ENCODE data around the gene PKNOX2. TPM values are rescaled to one million over a fixed set of nuclear protein-coding genes. Genes with fewer than 3 reads are reported as not detected.

The PKNOX2 gene
- total and polyA plus RNA-seq, 10 of the 15 experiments (the other 5 are each of a cell fraction or from before 2014, with no cell fraction given) = not detected

- Histone ChIP-seq H3K4me1 (ENCODE audit: control insufficient read depth, insufficient read depth, low read length) (no peaks in the 10 kb centered on the region), H3K79me2 (ENCODE audit: control insufficient read depth, insufficient read depth, low read length) (no peaks in the 10 kb centered on the region), H3K27ac (ENCODE audit: control insufficient read depth, insufficient read depth) (no peak overlapping the region), H3K9me3 (replicated peaks; ENCODE audit: control insufficient read depth, insufficient read depth, low read length) (peaks cover 2% of the 10 kb centered on the region; the same call in 1 of the 3 replicates), H3K4me3 (no peak overlapping the region), H2AFZ (ENCODE audit: control insufficient read depth, low read depth, low read length) (no peak overlapping the region), H3K9ac (ENCODE audit: control insufficient read depth, insufficient read depth, low read length) (no peak overlapping the region), H3K27me3 (replicated peaks in 1 of 2; ENCODE audit: control insufficient read depth in 2 of 2, insufficient read depth in 2 of 2, low read length in 1 of 2) (peaks cover 0 to 4% of the 10 kb centered on the region in 2 experiments; a peak in 2 of 4 replicates), H3K4me2 (ENCODE audit: control insufficient read depth, insufficient read depth) (no peak overlapping the region), H3K36me3 (ENCODE audit: control insufficient read depth in 2 of 2, insufficient read depth in 2 of 2, low read length in 1 of 2) (no peaks in the 10 kb centered on the region), H4K20me1 (ENCODE audit: control insufficient read depth, insufficient read depth) (no peaks in the 10 kb centered on the region)
- BruUV-seq (replicated peaks) = no TSS peak
- TF ChIP-seq NR2C2 (IDR thresholded peaks at IDR 0.05; ENCODE audit: borderline replicate concordance, control insufficient read depth, insufficient read length, low read depth) = no peak
- FAIRE-seq = no peak
- POLR2A ChIA-PET = interaction anchor here (0.6 kb wide), 1 partner anchor 296 kb away, joined by 5 read pairs; no protein-coding TSS in a partner anchor
- intact Hi-C loops (cut with micrococcal nuclease; ENCODE audit: unreplicated experiment) (no loop called here), in situ Hi-C loops (cut with MboI) (no loop called here)
- SMC1A ChIA-PET (ENCODE audit: uncharacterized antibody, unreplicated experiment) = no interaction called here
- RAD21 ChIA-PET (ENCODE audit: unreplicated experiment) = interaction anchor here (1.3 kb wide), 2 partner anchors 13 to 72 kb away, joined by 3 read pairs; no protein-coding TSS in a partner anchor
- 21% methylated on average over 2 of the region's 2 CpGs for WGBS (ENCODE audit: insufficient coverage, insufficient replicate concordance, low lambda C conversion rate, missing lambda C conversion rate)
- ATAC-seq = no peak
- CTCF ChIA-PET = no interaction called here
- DNase-seq (ENCODE audit: low read depth, low spot score) = no peak
Observed at GRCh38 chr11:125153837-125154236, 10.7 kb upstream of the PKNOX2 start.

GRCh38 chr11:125154378-125155099 lies 10.0 kb upstream of the PKNOX2 start:
- no peak for ATAC-seq
- BruUV-seq (replicated peaks) = no TSS peak

More at GRCh38 chr11:125154378-125155099, 10.0 kb upstream of the PKNOX2 start:
- DNase-seq (ENCODE audit: low read depth, low spot score) (no peak), FAIRE-seq (no peak)
- in situ Hi-C loops (cut with MboI) = no loop called here
- H3K9me3 ChIP-seq (replicated peaks; ENCODE audit: control insufficient read depth, insufficient read depth, low read length) = peaks cover 2% of the 10 kb centered on the region; the same call in 1 of the 3 replicates
- whole genome bisulfite sequencing (ENCODE audit: insufficient coverage, insufficient replicate concordance, low lambda C conversion rate, missing lambda C conversion rate) = 32% methylated on average over 7 of the region's 7 CpGs
- RAD21 ChIA-PET (ENCODE audit: unreplicated experiment) = interaction anchor here (1.3 kb wide), 1 partner anchor 73 kb away, joined by 3 read pairs; no protein-coding TSS in a partner anchor
- CTCF ChIA-PET = interaction anchor here (1.0 kb wide), 1 partner anchor 277 kb away, joined by 3 read pairs; no protein-coding TSS in a partner anchor
- intact Hi-C loops (cut with micrococcal nuclease; ENCODE audit: unreplicated experiment) = no loop called here
- H3K4me3 ChIP-seq = no peak overlapping the region
- SMC1A ChIA-PET (ENCODE audit: uncharacterized antibody, unreplicated experiment) = no interaction called here
- POLR2A ChIA-PET = interaction anchor here (0.6 kb wide), 1 partner anchor 295 kb away, joined by 5 read pairs; no protein-coding TSS in a partner anchor
- H3K9ac ChIP-seq (ENCODE audit: control insufficient read depth, insufficient read depth, low read length) = no peak overlapping the region
- H3K36me3 ChIP-seq (ENCODE audit: control insufficient read depth in 2 of 2, insufficient read depth in 2 of 2, low read length in 1 of 2) = no peaks in the 10 kb centered on the region
- no peaks in the 10 kb centered on the region for H3K79me2 ChIP-seq (ENCODE audit: control insufficient read depth, insufficient read depth, low read length)
- no peak overlapping the region for H3K27ac ChIP-seq (ENCODE audit: control insufficient read depth, insufficient read depth)
- TF ChIP-seq RAD21 (IDR thresholded peaks at IDR 0.05; ENCODE audit: insufficient read depth, low read depth, low read length) (no peak), SIN3A (IDR thresholded peaks at IDR 0.05; ENCODE audit: low read depth, low read length) (no peak), WRNIP1 (IDR thresholded peaks at IDR 0.05; ENCODE audit: borderline replicate concordance, low read depth, low read length) (no peak)
- TF ChIP-seq, protein P1, sequence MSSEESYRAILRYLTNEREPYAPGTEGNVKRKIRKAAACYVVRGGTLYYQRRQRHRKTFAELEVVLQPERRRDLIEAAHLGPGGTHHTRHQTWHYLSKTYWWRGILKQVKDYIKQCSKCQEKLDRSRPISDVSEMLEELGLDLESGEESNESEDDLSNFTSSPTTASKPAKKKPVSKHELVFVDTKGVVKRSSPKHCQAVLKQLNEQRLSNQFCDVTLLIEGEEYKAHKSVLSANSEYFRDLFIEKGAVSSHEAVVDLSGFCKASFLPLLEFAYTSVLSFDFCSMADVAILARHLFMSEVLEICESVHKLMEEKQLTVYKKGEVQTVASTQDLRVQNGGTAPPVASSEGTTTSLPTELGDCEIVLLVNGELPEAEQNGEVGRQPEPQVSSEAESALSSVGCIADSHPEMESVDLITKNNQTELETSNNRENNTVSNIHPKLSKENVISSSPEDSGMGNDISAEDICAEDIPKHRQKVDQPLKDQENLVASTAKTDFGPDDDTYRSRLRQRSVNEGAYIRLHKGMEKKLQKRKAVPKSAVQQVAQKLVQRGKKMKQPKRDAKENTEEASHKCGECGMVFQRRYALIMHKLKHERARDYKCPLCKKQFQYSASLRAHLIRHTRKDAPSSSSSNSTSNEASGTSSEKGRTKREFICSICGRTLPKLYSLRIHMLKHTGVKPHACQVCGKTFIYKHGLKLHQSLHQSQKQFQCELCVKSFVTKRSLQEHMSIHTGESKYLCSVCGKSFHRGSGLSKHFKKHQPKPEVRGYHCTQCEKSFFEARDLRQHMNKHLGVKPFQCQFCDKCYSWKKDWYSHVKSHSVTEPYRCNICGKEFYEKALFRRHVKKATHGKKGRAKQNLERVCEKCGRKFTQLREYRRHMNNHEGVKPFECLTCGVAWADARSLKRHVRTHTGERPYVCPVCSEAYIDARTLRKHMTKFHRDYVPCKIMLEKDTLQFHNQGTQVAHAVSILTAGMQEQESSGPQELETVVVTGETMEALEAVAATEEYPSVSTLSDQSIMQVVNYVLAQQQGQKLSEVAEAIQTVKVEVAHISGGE (CRISPR knock-in tag; IDR thresholded peaks at IDR 0.05) = no peak
- TF ChIP-seq, protein P2, sequence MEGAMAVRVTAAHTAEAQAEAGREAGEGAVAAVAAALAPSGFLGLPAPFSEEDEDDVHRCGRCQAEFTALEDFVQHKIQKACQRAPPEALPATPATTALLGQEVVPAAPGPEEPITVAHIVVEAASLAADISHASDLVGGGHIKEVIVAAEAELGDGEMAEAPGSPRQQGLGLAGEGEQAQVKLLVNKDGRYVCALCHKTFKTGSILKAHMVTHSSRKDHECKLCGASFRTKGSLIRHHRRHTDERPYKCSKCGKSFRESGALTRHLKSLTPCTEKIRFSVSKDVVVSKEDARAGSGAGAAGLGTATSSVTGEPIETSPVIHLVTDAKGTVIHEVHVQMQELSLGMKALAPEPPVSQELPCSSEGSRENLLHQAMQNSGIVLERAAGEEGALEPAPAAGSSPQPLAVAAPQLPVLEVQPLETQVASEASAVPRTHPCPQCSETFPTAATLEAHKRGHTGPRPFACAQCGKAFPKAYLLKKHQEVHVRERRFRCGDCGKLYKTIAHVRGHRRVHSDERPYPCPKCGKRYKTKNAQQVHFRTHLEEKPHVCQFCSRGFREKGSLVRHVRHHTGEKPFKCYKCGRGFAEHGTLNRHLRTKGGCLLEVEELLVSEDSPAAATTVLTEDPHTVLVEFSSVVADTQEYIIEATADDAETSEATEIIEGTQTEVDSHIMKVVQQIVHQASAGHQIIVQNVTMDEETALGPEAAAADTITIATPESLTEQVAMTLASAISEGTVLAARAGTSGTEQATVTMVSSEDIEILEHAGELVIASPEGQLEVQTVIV (IDR thresholded peaks at IDR 0.05; ENCODE audit: borderline replicate concordance, partially characterized antibody) = no peak
- H3K4me2 ChIP-seq (ENCODE audit: control insufficient read depth, insufficient read depth) = no peak overlapping the region
- H3K27me3 ChIP-seq (replicated peaks in 1 of 2; ENCODE audit: control insufficient read depth in 2 of 2, insufficient read depth in 2 of 2, low read length in 1 of 2) = peaks cover 0 to 4% of the 10 kb centered on the region in 2 experiments; a peak in 2 of 4 replicates
- no peaks in the 10 kb centered on the region for H3K4me1 ChIP-seq (ENCODE audit: control insufficient read depth, insufficient read depth, low read length)
- H4K20me1 ChIP-seq (ENCODE audit: control insufficient read depth, insufficient read depth) = no peaks in the 10 kb centered on the region
- H2AFZ ChIP-seq (ENCODE audit: control insufficient read depth, low read depth, low read length) = no peak overlapping the region

Measured in GM12878 (cell line).